ENCODE results near the gene POMP. TPM values are rescaled to one million over a fixed set of nuclear protein-coding genes. Genes with fewer than 3 reads are reported as not detected.

POMP gene
- total RNA-seq, 4 donors from 2014 or later = 3.8 to 39.5 (median 23.7) TPM

- intact Hi-C loops (cut with DNase I; ENCODE audit: low total_unique reads) = no loop called here
- no peaks in the 10 kb centered on the region for H3K36me3 ChIP-seq
- H3K4me1 ChIP-seq = no peaks in the 10 kb centered on the region
- H3K9me3 ChIP-seq = no peaks in the 10 kb centered on the region
- no peak for TF ChIP-seq POLR2A (IDR thresholded peaks at IDR 0.05)
- no peak for TF ChIP-seq CTCF (IDR thresholded peaks at IDR 0.05)
- H3K4me3 ChIP-seq = no peak overlapping the region
- H3K27ac ChIP-seq = peak overlapping the region in 1 of 2 donors; percentile 12
- no peaks in the 10 kb centered on the region for H3K27me3 ChIP-seq
- DNase-seq = no peak
These were observed 5.8 kb upstream of the POMP start for GRCh38 chr13:28653111-28653510.

GRCh38 chr13:28654276-28654675 lies 4.7 kb upstream of the POMP start:
- DNase-seq = no peak
- no peak overlapping the region for H3K4me3 ChIP-seq
- no peaks in the 10 kb centered on the region for H3K4me1 ChIP-seq
- H3K36me3 ChIP-seq = no peaks in the 10 kb centered on the region
- intact Hi-C loops (cut with DNase I; ENCODE audit: low total_unique reads) = no loop called here
- no peak overlapping the region for H3K27ac ChIP-seq
- H3K9me3 ChIP-seq = no peaks in the 10 kb centered on the region
- TF ChIP-seq CTCF (IDR thresholded peaks at IDR 0.05) (no peak), POLR2A (IDR thresholded peaks at IDR 0.05) (no peak)
- no peaks in the 10 kb centered on the region for H3K27me3 ChIP-seq

GRCh38 chr13:28655561-28655960 lies 3.4 kb upstream of the POMP start:
- Histone ChIP-seq H3K4me3 (no peak overlapping the region), H3K36me3 (no peaks in the 10 kb centered on the region), H3K4me1 (peaks cover 0 to 4% of the 10 kb centered on the region in 2 donors), H3K9me3 (no peaks in the 10 kb centered on the region), H3K27ac (peak overlapping the region in 1 of 2 donors; percentile 30), H3K27me3 (no peaks in the 10 kb centered on the region)
- TF ChIP-seq CTCF (IDR thresholded peaks at IDR 0.05) = no peak
- no peak for TF ChIP-seq POLR2A (IDR thresholded peaks at IDR 0.05)
- intact Hi-C loops (cut with DNase I; ENCODE audit: low total_unique reads) = no loop called here
- no peak for DNase-seq

- intact Hi-C loops (cut with DNase I; ENCODE audit: low total_unique reads) = no loop called here
- Histone ChIP-seq H3K9me3 (no peaks in the 10 kb centered on the region), H3K27me3 (no peaks in the 10 kb centered on the region), H3K4me1 (peaks cover 0 to 4% of the 10 kb centered on the region in 2 donors), H3K36me3 (no peaks in the 10 kb centered on the region), H3K27ac (peak overlapping the region; percentile 90 to 93), H3K4me3 (peak overlapping the region; percentile 92 to 96)
- no peak for DNase-seq
- no peak for TF ChIP-seq POLR2A (IDR thresholded peaks at IDR 0.05)
- TF ChIP-seq CTCF (IDR thresholded peaks at IDR 0.05) = no peak
These were observed 969 bp upstream of the POMP start for GRCh38 chr13:28657784-28658538.

GRCh38 chr13:28658539-28658795 lies 463 bp upstream of the POMP start:
- Histone ChIP-seq H3K4me1 (peaks cover 0 to 4% of the 10 kb centered on the region in 2 donors), H3K36me3 (no peaks in the 10 kb centered on the region), H3K27ac (peak overlapping the region; percentile 90 to 93), H3K27me3 (no peaks in the 10 kb centered on the region), H3K4me3 (peak overlapping the region; percentile 92 to 96), H3K9me3 (no peaks in the 10 kb centered on the region)
- DNase-seq = no peak
- no peak for TF ChIP-seq POLR2A (IDR thresholded peaks at IDR 0.05)
- intact Hi-C loops (cut with DNase I; ENCODE audit: low total_unique reads) = no loop called here

- no peak for DNase-seq
- peak overlapping the region; percentile 92 to 96 for H3K4me3 ChIP-seq
- intact Hi-C loops (cut with DNase I; ENCODE audit: low total_unique reads) = no loop called here
These were observed 666 bp downstream of the POMP start for GRCh38 chr13:28659621-28659970.

More at GRCh38 chr13:28659621-28659970, 666 bp downstream of the POMP start:
- peaks cover 0 to 4% of the 10 kb centered on the region in 2 donors for H3K4me1 ChIP-seq
- H3K9me3 ChIP-seq = no peaks in the 10 kb centered on the region
- no peaks in the 10 kb centered on the region for H3K36me3 ChIP-seq
- TF ChIP-seq CTCF (IDR thresholded peaks at IDR 0.05) (no peak), POLR2A (IDR thresholded peaks at IDR 0.05) (no peak)
- peak overlapping the region; percentile 90 to 93 for H3K27ac ChIP-seq
- H3K27me3 ChIP-seq = no peaks in the 10 kb centered on the region

All from uterus (tissue), 4 donors.